SU-DHL-6 (cell line): ENCODE data around the gene CYSRT1.

Experiments
- H2AFZ ChIP-seq: fragments of 200-600 bp; sonication (generic); 2 replicates; pipeline ENCODE4 v1.6.1; 2014; ENCODE audit warnings: low read depth, mild to moderate bottlenecking, moderate library complexity, mixed read lengths, antibody characterized with exemption, low read length; ENCODE audit not compliant: severe bottlenecking
- H3F3A ChIP-seq: fragments of 200-600 bp; shearing (Covaris generic); 2 replicates; pipeline ENCODE4 v1.6.0; 2016; ENCODE audit warnings: antibody characterized with exemption, mild to moderate bottlenecking; ENCODE audit not compliant: insufficient read depth
- H3K27ac ChIP-seq: fragments of 200-600 bp; sonication (generic); 2 replicates; pipeline ENCODE4 v1.5.1; 2016; ENCODE audit warnings: low read depth, mild to moderate bottlenecking, low read length, moderate library complexity, mixed read lengths
- H3K27me3 ChIP-seq: fragments of 200-600 bp; sonication (generic), shearing (Covaris generic); 2 replicates; pipeline ENCODE4 v1.6.0; 2014; ENCODE audit warnings: mild to moderate bottlenecking, low read length
- H3K36me3 ChIP-seq: fragments of 200-600 bp; sonication (generic); 2 replicates; pipeline ENCODE4 v1.6.1; 2014; ENCODE audit warnings: mild to moderate bottlenecking, low read length, mixed read lengths
- H3K4me2 ChIP-seq: fragments of 300-600, 200-600 bp; shearing (Covaris generic), sonication (generic); 2 replicates; pipeline ENCODE4 v1.6.0; 2014; ENCODE audit warnings: low read length, low read depth, mild to moderate bottlenecking; ENCODE audit not compliant: poor library complexity, severe bottlenecking
- H3K4me3 ChIP-seq: fragments of 200-600 bp; sonication (generic); 2 replicates; pipeline ENCODE4 v1.5.1; 2014; ENCODE audit warnings: antibody characterized with exemption, low read length, mild to moderate bottlenecking, mixed read lengths; ENCODE audit not compliant: insufficient read depth, poor library complexity, severe bottlenecking
- H3K79me2 ChIP-seq: fragments of 200-600 bp; sonication (generic); 2 replicates; pipeline ENCODE4 v1.6.1; 2014; ENCODE audit warnings: mild to moderate bottlenecking, low read length, moderate library complexity; ENCODE audit not compliant: insufficient read depth
- H3K9ac ChIP-seq: fragments of 200-600 bp; sonication (generic); 2 replicates; pipeline ENCODE4 v1.7.0; 2014; ENCODE audit warnings: mild to moderate bottlenecking, low read length
- H3K9me2 ChIP-seq: fragments of 200-600 bp; sonication (generic); replicated peaks from 2 replicates; pipeline ENCODE4 v1.6.1; 2014; ENCODE audit warnings: low read length; ENCODE audit not compliant: insufficient read depth
- H3K9me3 ChIP-seq: fragments of 200-600 bp; sonication (generic); 2 replicates; pipeline ENCODE4 v1.6.1; 2014; ENCODE audit warnings: low read length, mixed read lengths; ENCODE audit not compliant: insufficient read depth
- H4K20me1 ChIP-seq: fragments of 200-600 bp; sonication (generic); 2 replicates; pipeline ENCODE4 v1.6.1; 2014; ENCODE audit warnings: low read depth, mild to moderate bottlenecking, antibody characterized with exemption, low read length, moderate library complexity, mixed read lengths
- CTCF ChIP-seq: fragments of 200-600 bp; sonication (generic); IDR thresholded peaks from one replicate; pipeline ENCODE4 v1.5.1; 2017; ENCODE audit warnings: antibody characterized with exemption, mild to moderate bottlenecking, low read length, moderate library complexity; ENCODE audit not compliant: insufficient read depth, poor library complexity, severe bottlenecking
- EZH2phosphoT487 ChIP-seq: fragments of 200-600 bp; sonication (generic), shearing (Covaris generic); conservative IDR thresholded peaks from 2 replicates; pipeline ENCODE4 v1.6.1; 2018; ENCODE audit warnings: mild to moderate bottlenecking, antibody characterized with exemption, low read length, moderate library complexity, mixed read lengths

CYSRT1 gene

GRCh38 chr9:137198902-137199283 is 26.1 kb upstream of the CYSRT1 start:
- Histone ChIP-seq H4K20me1 (no peaks in the 10 kb centered on the region), H3K79me2 (peaks cover 1% of the 10 kb centered on the region), H3F3A (peaks cover 12% of the 10 kb centered on the region), H3K36me3 (no peaks in the 10 kb centered on the region), H3K9me3 (no peaks in the 10 kb centered on the region), H3K27me3 (no peaks in the 10 kb centered on the region), H3K4me2 (peak overlapping the region; percentile 59), H3K9me2 (no peaks in the 10 kb centered on the region), H3K9ac (no peak overlapping the region), H2AFZ (no peak overlapping the region), H3K4me3 (no peak overlapping the region), H3K27ac (no peak overlapping the region)
- no peak for TF ChIP-seq CTCF
- TF ChIP-seq EZH2phosphoT487: no peak

GRCh38 chr9:137199411-137200121 is 25.4 kb upstream of the CYSRT1 start:
- Histone ChIP-seq H2AFZ (no peak overlapping the region), H3K4me2 (peak overlapping the region; percentile 59)

GRCh38 chr9:137200311-137201204 is 24.4 kb upstream of the CYSRT1 start, which contains the start of gene TPRN:
Gene TPRN, minus strand, starts transcription at chr9:137200741. Its CDS starts 30 bp downstream, at chr9:137200711.
- Histone ChIP-seq H3K36me3 (no peaks in the 10 kb centered on the region), H3K9me3 (no peaks in the 10 kb centered on the region), H3K27me3 (no peaks in the 10 kb centered on the region), H3K9me2 (no peaks in the 10 kb centered on the region), H4K20me1 (no peaks in the 10 kb centered on the region), H2AFZ (no peak within 1 kb of the TSS), H3K79me2 (peaks cover 15% of the 10 kb centered on the region), H3K4me2 (peak within 1 kb of the TSS; percentile 69), H3K9ac (peak within 1 kb of the TSS; percentile 80), H3F3A (peaks cover 12% of the 10 kb centered on the region), H3K27ac (peak within 1 kb of the TSS; percentile 62), H3K4me3 (peak within 1 kb of the TSS; percentile 68)
- TF ChIP-seq CTCF (no peak), EZH2phosphoT487 (no peak)

More at GRCh38 chr9:137199411-137200121, 25.4 kb upstream of the CYSRT1 start:
- no peaks in the 10 kb centered on the region for H3K27me3 ChIP-seq
- no peak overlapping the region for H3K27ac ChIP-seq
- H3K9me2 ChIP-seq: no peaks in the 10 kb centered on the region
- no peaks in the 10 kb centered on the region for H4K20me1 ChIP-seq
- H3F3A ChIP-seq: peaks cover 12% of the 10 kb centered on the region
- peak overlapping the region; percentile 39 for H3K4me3 ChIP-seq
- peaks cover 8% of the 10 kb centered on the region for H3K79me2 ChIP-seq
- H3K9me3 ChIP-seq: no peaks in the 10 kb centered on the region
- H3K36me3 ChIP-seq: no peaks in the 10 kb centered on the region
- H3K9ac ChIP-seq: peak overlapping the region; percentile 46; the same call in 1 of the 2 replicates
- TF ChIP-seq CTCF (no peak), EZH2phosphoT487 (no peak)
